HG02884 (cell line): Measurements from ENCODE around the gene CD247.

Source experiments
- ATAC-seq: cut with Tn5 transposase; IDR thresholded peaks from one replicate; pipeline ENCODE4 v1.9.1; 2021; ENCODE audit warnings: mild to moderate bottlenecking, moderate library complexity; ENCODE audit not compliant: unreplicated experiment

CD247 gene

GRCh38 chr1:167419245-167419644 is 99.1 kb downstream of the CD247 start:
- no peak for ATAC-seq

GRCh38 chr1:167418391-167418790 is 99.9 kb downstream of the CD247 start:
- no peak for ATAC-seq

GRCh38 chr1:167416506-167416905 is 101.8 kb downstream of the CD247 start:
- ATAC-seq, result no peak

GRCh38 chr1:167413328-167413727 is 105.0 kb downstream of the CD247 start:
- ATAC-seq, result no peak

GRCh38 chr1:167412920-167413319 is 105.4 kb downstream of the CD247 start:
- no peak for ATAC-seq

GRCh38 chr1:167412072-167412471 is 106.3 kb downstream of the CD247 start:
- no peak for ATAC-seq

GRCh38 chr1:167409183-167409582 is 109.1 kb downstream of the CD247 start:
- no peak for ATAC-seq

GRCh38 chr1:167408355-167408754 is 110.0 kb downstream of the CD247 start:
- ATAC-seq, result no peak

GRCh38 chr1:167404908-167405307 is 113.4 kb downstream of the CD247 start:
- ATAC-seq, result no peak

- ATAC-seq, result no peak
Observed at GRCh38 chr1:167404161-167404888, 114.0 kb downstream of the CD247 start.

- ATAC-seq, result no peak
Observed at GRCh38 chr1:167401260-167401873, 117.0 kb downstream of the CD247 start.

GRCh38 chr1:167400359-167400953 is 117.9 kb downstream of the CD247 start:
- no peak for ATAC-seq

- no peak for ATAC-seq
Observed at GRCh38 chr1:167392200-167392696, 126.1 kb downstream of the CD247 start.

- ATAC-seq, result no peak
Observed at GRCh38 chr1:167388976-167389375, 129.4 kb downstream of the CD247 start.

GRCh38 chr1:167387251-167387910 is 130.9 kb downstream of the CD247 start:
- ATAC-seq, result no peak
